Measurements from ENCODE around the gene PPM1E.

PPM1E gene

GRCh38 chr17:59030811-59031210 is 275.2 kb downstream of the PPM1E start:
- no peak for DNase-seq (ENCODE audit: extremely low read depth in 1 of 2, low read depth in 1 of 2)

Data from stimulated activated CD8-positive, alpha-beta memory T cell treated with anti-CD3 and anti-CD28 coated beads, Interleukin-7, amount 100 ng/mL, for 48 hours (primary cell).